GM18868 (cell line): ENCODE results near the gene HSPA8.
"Not testable (repeated sequence)": the region's sequence is repeated elsewhere in the genome, so short reads cannot be mapped to it uniquely, and the experiment has no call there.

ENCODE experiments used
- ATAC-seq: cut with Tn5 transposase; IDR thresholded peaks from one replicate; pipeline ENCODE4 v1.9.1; 2021; ENCODE audit warnings: mild to moderate bottlenecking, moderate library complexity; ENCODE audit not compliant: unreplicated experiment

Gene HSPA8

DNA sequence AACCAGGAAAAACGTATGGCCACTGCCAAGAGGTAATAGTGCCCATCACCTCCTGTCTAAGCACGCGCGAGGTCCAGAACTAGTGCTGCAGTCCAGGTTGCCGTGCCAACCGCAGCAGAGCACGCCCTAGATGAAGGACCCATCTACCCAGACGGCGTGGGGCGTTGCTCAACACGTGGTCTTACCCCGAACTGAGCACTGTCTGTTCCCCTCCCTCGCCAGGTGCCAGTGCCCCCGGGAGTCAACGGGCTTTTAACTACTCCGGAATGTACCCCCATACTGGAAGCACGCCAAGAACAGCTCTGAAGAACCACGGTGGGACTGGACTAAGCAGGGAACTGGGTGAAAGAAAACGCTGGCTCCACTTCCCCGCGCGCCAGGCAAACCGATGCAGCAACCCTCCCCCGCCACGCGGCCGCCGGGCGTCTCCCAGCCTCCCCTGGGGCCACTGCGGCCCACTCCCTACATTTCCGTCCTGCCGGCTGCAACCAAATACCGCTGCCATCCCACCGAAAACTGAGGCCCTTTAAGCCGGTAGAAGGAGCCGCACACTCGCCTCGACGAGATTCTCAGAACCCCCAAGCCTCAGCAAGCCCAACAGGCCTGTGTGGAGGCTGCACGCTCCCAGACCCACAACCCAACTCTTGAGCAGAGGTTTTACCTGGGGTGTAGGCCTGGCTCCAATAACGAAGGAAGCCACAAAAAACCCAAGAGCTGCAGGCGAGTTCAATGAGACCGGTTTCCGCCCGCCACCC, at the start of gene HSPA8:
TSS of gene HSPA8 (minus strand) at position 734 of the 755 bp plus-strand sequence. CDS start 812 bp downstream, outside the sequence.
- ATAC-seq = no peak

DNA sequence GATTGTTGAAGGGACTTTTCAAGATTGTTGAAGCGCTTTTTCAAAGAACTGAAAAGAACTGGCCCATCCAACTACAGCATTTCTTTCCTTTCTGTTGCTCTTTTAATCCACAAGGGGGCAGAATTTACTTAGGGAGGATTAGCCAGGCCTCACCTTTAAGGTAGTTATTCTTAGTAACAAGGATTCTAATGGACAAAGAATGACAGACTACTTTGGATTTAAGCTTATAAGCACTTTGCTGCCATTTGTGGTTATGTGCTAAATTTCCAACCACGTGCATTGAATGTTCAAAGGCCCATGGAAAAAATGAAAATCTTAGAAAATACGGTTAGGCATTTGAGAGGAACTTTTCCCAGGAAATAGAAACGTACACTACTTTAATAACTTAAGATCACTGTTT, 49.5 kb upstream of the HSPA8 start:
- ATAC-seq = no peak

DNA sequence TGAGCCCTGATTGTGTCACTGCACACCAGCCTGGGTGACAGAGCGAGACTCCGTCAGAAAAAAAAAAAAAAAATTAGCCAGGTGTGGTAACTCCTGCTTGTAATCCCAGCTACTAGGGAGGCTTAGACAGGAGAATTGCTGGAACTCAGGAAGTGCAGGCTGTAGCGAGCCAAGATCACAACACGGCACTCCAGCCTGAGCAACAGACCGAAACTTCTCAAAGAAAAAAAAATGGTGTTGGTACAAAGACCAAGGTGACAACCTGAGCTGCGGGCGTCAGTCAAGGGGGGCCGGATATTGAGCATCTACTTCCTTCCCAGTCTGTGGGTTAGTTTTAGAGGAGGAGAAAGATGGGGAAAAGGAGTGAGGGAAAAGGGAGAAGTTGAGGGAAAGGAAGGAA, 48.5 kb upstream of the HSPA8 start:
- no peak for ATAC-seq

DNA sequence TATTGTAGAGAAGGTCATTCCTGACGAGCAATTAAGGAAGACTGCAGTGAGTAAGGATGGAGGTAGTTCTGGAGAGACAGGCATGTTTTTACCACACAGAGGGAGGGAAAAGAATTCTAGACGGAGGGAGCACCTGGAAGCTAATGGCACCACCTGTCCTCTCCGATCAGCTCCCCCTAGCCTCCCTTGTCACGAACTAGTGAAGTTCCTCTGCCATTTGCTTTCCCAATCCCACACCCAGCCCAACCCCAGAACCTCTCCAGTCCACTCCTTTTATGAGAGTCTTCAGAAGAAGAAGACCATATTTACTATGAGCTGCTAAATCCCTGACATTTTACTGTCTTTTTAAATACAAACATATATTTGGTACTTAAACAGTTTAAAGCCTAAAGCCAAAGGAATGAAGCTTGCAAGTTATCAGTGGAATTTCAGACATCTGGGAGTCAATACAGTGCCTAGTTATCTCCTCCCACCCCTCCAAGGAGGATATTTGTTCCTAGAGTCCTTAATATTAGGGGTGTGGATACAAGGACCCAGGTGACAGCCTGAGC, 46.1 kb upstream of the HSPA8 start:
- no peak for ATAC-seq

DNA sequence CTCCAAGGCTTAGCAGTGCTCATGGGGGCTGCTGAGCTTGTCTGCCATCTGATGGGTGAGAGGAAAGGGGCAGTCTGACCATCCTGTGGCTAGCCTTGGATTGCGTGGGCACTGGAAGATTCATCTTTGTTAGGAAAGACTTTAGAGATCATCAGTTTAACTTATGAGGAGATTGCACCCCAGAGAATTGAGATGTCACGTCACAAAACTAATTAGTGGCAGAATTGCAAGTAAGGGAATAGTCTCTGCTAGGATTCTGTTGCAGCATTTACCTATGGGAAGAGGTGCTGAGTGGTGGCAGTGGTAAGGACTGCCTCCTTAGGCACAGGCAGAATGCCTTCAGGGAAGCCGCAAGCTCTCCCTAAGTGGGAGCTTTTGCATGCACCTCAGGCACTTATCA, 42.8 kb upstream of the HSPA8 start:
- ATAC-seq = no peak

DNA sequence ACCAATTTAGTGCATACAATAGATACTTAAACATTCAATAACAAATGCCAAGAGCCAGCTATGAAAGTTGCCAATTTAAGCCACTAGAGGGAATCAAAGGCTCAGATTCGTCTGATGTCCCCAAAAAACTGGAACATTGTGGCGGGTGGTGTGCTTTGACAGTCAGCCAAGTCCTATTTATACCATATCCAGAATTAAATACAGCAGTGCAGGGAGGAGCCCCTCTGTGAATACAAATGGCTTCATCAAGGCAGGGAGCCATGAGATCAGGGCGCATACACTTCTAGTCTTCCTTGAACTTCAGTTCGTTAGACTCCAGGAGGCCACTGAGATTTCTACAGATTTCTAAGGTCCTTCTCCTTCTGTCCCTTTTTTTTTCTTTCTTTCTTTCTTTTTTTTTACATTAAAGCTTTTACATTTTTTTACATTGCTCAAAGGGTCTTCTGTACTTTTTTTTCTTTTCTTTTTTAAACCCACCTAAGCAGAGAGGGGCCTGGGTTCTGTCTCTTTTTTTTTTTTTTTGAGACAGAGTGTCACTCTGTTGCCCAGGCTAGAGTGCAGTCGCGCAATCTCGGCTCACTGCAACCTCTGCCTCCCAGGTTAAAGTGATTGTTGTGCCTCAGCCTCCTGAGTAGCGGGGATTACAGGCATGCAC, 41.5 kb upstream of the HSPA8 start:
- ATAC-seq = no peak

DNA sequence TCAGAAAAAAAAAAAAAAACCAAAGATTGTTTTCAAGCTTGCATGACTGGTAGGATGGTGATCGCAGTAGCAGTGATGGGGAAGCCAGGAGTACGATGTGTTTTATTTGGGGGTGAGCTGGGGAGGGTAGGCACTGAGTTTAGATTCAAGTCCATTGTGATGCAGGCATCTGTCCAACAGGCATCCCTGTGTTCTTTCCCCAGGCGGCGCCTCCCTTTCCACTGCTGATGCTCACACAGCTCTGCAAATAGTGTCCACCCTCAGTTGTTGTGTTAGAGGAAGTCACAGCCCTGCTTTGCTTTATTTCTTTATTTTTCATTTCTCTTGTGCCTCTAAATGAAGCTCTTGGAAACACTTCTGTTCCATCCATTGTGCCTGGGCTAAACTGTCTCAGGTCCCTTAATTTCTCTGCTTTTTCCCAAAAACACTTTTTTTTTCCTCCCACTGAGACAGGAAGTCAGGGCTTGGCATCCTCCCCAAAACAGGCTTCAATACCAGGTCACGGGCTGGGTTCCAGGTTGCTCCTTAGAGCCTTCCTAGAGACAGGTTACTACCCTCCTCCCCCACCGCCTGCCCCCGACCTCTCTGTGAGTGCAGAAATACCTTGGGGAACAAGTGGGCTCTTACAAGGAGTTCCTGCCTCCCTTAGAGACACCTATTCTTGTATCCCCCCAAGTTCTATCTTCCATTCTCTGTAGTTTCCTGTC, 38.6 kb upstream of the HSPA8 start:
- ATAC-seq = no peak

DNA sequence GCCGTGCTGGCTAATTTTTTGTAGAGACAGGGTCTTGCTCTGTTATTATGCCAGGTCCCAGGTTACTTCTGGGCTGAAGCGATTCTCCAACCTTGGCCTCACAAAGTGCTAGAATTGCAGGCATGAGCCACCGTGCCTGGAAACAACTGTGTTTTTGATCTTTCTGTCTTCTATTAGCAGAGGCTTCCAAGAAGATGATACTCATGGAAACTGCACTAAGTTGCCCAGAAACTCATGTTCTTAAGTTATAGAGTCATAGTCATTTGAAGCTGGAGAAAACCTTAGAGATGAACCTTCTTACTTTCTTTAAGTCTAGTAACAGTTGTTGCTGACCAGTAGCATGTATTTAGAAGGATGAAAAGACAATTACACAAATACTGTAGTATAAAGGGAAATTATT, 37.1 kb upstream of the HSPA8 start:
- no peak for ATAC-seq

DNA sequence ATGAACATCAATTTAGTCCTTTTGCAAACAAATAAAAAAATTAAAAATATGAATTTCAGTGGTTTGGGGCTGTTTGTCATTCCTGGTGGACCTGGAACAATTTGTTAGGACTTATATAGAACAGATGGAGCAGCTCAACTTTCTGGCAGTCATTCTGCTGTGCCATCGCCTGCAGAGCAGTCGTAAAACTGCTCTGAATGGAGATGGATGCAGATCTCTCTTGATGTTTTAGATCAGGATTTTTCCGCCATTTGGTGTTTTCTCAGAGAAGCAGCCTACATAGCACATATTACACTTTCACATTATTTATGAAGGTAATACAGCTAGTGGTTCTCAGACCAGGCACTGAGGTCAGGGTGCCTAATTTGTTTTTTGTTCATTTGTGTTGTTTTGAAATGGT, 31.8 kb upstream of the HSPA8 start:
- ATAC-seq = no peak

DNA sequence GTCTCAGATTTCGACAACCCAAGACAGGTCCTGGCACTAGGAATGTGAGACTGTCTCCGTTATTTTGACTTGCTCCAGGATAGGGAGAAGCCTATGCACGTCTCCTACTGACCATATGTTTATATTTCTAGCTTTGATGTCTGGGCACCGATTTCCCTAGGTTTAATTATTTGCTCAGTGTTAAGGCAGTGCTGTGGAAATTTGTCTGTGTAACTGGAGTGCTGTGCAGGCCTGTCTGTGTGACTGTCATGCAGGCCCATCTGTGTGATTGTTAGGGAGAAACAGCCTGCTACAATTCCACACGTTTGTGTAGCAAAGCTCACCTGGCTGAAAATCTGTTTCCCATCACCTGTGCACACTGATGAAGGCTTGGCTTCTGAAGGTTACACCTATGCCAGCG, 29.6 kb upstream of the HSPA8 start:
- ATAC-seq = no peak

DNA sequence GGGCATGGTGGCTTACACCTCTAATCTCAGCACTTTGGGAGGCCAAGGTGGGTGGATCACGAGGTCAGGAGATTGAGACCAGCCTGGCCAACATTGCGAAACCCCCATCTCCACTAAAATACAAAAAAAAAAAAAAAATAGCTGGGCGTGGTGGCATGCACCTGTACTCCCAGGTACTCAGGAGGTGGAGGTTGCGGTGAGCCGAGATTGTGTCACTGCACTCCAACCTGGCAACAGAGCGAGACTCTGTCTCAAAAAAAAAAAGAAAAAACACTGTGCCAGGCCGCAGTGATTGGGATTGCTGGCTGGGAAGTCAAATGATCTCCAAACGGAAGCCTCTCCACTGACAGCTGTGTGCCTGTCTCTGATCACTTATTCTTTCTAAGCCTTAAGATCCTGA, 28.2 kb upstream of the HSPA8 start:
- ATAC-seq = not testable (repeated sequence)

DNA sequence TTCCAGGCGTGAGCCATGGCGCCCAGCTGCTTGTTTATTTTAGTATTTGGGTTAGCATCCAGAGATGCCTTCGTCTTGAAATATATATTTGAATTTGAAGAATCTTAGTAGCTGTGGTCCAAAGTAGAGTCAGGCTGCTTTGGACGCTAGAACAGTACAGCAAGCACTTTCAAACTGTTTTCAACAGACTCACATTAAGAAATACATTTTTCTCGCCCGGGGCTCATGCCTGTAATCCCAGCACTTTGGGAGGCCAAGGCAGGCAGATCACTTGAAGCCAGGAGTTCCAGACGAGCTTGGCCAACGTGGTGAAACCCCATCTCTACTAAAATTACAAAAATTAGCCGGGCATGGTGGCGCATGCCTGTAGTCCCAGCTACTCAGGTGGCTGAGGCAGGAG, 27.0 kb upstream of the HSPA8 start:
- not testable (repeated sequence) for ATAC-seq

DNA sequence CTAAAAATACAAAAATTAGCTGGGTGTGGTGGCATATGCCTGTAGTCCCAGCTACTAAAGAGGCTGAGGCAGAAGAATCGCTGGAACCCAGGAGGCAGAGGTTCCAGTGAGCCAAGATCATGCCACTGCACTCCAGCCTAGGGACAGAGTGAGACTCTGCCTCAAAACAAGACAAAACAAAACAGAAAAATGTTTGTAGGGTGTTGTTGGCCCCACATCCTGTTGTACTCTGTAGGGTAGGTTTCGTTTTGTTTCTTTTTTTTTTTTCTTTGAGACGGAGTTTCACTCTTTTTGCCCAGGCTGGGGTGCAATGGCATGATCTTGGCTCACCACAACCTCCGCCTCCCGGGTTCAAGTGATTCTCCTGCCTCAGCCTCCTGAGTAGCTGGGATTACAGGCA, 25.7 kb upstream of the HSPA8 start:
- ATAC-seq = peak; percentile 75

DNA sequence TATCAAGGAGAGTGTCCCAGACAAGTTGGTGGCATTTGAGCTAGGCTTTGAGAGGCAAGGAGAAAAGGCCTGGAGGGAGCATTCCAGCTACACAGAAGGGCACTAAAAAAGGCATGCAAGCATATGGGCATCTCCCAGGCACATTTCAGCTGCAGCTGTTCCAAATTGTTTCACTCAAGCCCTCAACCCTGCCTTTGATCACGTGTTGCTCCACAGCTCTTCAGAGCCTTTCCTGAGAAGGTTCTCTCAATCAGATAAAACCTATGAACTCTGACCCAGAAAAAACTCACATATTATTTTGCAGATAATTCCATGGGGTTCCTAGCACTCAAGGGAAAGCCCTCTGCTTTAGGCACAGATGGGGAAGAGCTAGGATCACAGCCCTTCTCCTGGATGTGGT, 24.4 kb upstream of the HSPA8 start:
- ATAC-seq = no peak

DNA sequence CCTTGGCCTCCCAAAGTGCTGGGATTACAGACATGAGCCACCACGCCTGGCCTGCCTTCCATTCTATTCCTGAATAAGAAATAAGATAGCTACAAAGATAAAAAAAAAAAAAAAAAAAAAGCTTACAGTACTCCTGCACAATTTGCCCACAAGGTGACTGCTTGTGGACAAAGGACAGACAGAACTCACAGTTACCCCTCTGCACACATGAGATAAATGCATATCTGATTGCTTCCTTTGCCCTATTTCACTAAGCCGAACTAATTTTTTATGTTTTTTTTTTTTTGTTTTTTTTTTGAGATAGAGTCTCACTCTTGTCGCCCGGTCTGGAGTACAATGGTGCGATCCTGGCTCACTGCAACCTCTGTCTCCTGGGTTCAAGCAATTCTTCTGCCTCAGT, 23.6 kb upstream of the HSPA8 start:
- ATAC-seq = no peak

DNA sequence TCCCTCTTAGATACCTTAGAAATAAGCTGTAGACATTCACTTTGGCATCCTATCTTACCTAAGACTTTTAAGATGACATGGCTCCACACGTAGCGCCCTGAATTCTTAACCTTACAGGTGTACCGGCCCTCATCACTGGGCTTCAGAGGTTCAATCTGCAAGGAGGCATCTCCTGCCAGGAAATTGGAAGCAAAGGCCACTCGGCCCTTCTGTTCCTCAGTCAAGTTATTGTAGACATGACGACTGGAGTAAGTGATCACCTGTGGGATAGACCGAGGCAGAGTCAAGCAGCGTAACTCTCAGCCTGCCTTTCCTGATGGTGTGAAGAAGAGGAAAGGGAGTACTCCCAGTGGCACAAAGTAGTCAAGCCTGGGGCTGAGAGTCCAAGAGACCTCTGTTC, 22.5 kb upstream of the HSPA8 start:
- ATAC-seq = no peak

DNA sequence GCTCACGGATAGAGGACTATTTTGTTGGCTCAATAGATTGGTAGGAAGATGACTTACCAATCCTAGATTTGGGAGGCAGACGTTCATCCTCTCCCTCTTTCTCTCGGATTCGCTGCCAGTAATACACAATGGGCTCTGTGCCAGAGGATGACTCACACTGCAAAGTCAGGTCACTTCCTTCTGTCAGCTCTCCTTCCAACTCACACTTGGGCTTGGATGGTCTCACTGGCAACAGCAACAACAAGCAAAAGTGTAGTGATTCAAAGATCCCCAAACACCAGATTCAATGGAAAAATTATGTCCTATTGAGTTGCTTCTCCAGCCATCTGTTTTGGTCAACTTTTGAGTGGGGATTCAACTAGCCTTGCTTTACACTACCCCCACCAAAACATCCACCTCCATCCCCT, 21.7 kb upstream of the HSPA8 start:
- ATAC-seq = no peak

DNA sequence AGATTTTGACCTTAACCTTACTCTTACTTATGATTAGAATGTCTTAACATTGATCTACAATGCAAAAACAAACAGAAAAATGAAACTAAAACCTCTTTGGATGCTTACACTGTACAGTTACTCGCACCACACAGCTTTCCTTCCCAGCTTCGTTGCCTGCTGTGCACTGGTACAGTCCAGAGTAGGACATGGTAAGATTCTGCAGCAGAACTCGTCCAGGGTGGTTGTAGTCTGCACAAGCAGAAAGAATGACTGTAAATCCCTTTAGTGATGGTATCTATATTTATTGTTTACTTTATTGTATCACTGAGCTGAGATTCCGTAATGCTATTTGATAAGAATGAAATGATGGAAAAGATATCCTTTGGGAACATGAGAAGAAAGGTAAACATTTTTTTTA, 21.0 kb upstream of the HSPA8 start:
- no peak for ATAC-seq

DNA sequence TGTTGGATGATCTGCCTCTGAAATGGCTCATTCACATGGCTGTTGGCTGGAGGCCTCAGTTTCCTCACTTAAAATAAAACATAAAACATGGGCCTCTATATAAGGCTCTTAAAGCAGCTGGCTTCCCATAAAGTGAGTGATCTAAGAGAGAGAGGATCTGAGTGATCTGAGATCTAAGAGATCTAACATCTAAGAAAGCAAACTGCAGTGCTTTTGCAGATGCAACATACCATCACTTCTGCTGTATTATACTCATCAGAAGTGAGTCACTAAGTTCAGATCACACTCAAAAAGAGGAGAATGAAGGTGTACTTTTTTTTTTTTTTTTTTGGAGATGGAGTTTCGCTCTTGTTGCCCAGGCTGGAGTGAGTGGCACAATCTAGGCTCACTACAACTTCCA, 18.1 kb upstream of the HSPA8 start:
- no peak for ATAC-seq

DNA sequence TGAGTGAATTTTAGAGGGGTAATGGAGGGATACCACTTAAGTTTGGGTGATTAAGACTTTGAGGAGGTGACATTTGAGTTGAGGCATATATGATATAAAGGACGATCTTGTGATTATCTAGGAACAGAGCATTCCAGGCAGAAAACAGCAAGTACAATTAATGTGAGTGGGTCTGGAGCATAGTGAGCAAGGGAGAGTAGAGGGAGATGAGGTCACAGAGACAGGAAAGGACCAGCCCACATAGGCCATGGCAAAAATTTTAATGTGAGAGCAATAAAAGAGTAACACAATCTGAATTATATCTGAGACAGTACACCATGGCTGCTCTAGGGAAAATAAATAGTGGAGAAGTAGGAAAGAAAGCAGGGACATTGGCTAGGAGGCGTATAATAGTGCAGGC, 14.5 kb upstream of the HSPA8 start:
- no peak for ATAC-seq

DNA sequence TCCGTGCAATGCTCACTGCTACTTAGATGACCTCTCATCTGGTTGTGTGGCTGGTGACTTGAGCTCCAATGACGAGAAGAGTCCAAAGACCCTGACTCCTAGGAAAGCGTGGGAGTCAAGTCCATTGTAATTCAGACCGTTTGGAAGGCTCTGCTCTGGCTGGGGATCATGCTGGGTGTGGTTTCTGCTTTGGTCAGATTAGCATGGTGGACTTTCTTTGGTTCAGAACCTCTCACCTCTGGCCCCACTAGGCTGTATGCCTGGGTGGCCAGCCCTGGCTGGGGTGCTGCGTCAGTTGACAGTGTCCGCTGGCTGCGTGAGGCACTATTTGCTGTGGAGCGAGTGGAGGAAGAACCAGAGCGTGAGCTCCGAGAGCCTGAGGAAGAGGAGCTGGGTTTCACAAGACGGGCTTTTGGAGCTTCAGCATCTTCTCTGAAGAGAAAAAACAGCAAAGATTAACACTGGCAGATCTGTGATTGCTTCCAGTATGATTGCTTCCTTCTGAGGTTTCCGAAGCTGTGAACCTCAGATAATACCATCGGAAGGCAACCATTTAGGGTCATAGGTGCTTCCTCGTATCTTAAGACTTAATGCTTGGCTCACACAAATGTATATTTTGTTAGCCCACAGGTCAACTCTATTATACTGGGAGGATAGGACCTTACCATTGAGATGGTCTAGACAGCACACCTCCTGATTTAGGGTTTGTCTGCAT, 11.6 kb upstream of the HSPA8 start:
- no peak for ATAC-seq
